Thoracic aorta (tissue), 2 donors: ENCODE measurements around the gene RAMP3. TPM values are rescaled to one million over a fixed set of nuclear protein-coding genes. Genes with fewer than 3 reads are reported as not detected.

Experiments used
- ATAC-seq: fragments of 150-250 bp; one replicate; pipeline ENCODE4 v1.8.0; 2017; ENCODE audit warnings: low read depth; ENCODE audit not compliant: insufficient number of reproducible peaks, low FRiP score
- DNase-seq: peaks from one replicate; pipeline ENCODE4 v3.0.0-alpha.2; 2020; ENCODE audit warnings: low spot score
- H3K27ac ChIP-seq, 2 donors: fragments of 200-600 bp; sonication (generic); 1 replicate in 1 of 2; 2 replicates in 1 of 2; pipeline ENCODE4 v1.5.1; 2016; ENCODE audit warnings: mild to moderate bottlenecking in 2 of 2, moderate library complexity in 2 of 2
- H3K27me3 ChIP-seq: fragments of 200-600 bp; sonication (generic); replicated peaks from 2 replicates; pipeline ENCODE4 v1.6.0; 2016; ENCODE audit warnings: mild to moderate bottlenecking; ENCODE audit not compliant: insufficient read depth
- H3K36me3 ChIP-seq: fragments of 200-600 bp; sonication (generic); one replicate; pipeline ENCODE4 v1.5.1; 2016
- H3K4me1 ChIP-seq, 2 donors: fragments of 200-600 bp; sonication (generic); 1 replicate in 1 of 2; 2 replicates in 1 of 2; pipeline versions ENCODE4 v1.5.1 to v1.6.0; 2016; ENCODE audit warnings: low read depth in 2 of 2, mild to moderate bottlenecking in 1 of 2; ENCODE audit not compliant: control insufficient read depth in 1 of 2
- H3K4me3 ChIP-seq: fragments of 200-600 bp; sonication (generic); 2 replicates; pipeline ENCODE4 v1.5.1; 2016; ENCODE audit warnings: mild to moderate bottlenecking
- H3K9me3 ChIP-seq: fragments of 200-600 bp; sonication (generic); 2 replicates; pipeline ENCODE4 v1.5.1; 2016
- CTCF ChIP-seq: fragments of 200-600 bp; sonication (generic); IDR thresholded peaks from one replicate; pipeline ENCODE4 v1.5.1; 2019; ENCODE audit warnings: antibody characterized with exemption
- total RNA-seq, 2 donors: library from RNA; depleted of rRNA; stranded (reverse); fragments of >200 nt; gene quantifications; one replicate each; pipeline versions ENCODE4 v1.1.0 to v1.2.3, GENCODE V29; 2016

Gene RAMP3
- total RNA-seq, 2 donors from 2014 or later = 76.5 to 123 TPM

GRCh38 chr7:45219130-45219529 is 61.5 kb downstream of the RAMP3 start:
- ATAC-seq = no peak
- H3K9me3 ChIP-seq = no peaks in the 10 kb centered on the region
- no peaks in the 10 kb centered on the region for H3K4me1 ChIP-seq
- no peaks in the 10 kb centered on the region for H3K27me3 ChIP-seq
- TF ChIP-seq CTCF = no peak
- H3K27ac ChIP-seq = no peak overlapping the region
- no peaks in the 10 kb centered on the region for H3K36me3 ChIP-seq
- no peak for DNase-seq
- H3K4me3 ChIP-seq = no peak overlapping the region

GRCh38 chr7:45219801-45220435 is 62.3 kb downstream of the RAMP3 start:
- Histone ChIP-seq H3K9me3 (no peaks in the 10 kb centered on the region), H3K4me1 (no peaks in the 10 kb centered on the region), H3K27me3 (no peaks in the 10 kb centered on the region), H3K27ac (no peak overlapping the region), H3K36me3 (no peaks in the 10 kb centered on the region), H3K4me3 (no peak overlapping the region)
- ATAC-seq (no peak), DNase-seq (no peak)
- TF ChIP-seq CTCF = no peak

GRCh38 chr7:45220846-45221618 is 63.4 kb downstream of the RAMP3 start:
- no peak for ATAC-seq
- no peak for TF ChIP-seq CTCF
- no peaks in the 10 kb centered on the region for H3K36me3 ChIP-seq
- H3K27me3 ChIP-seq = no peaks in the 10 kb centered on the region
- DNase-seq = no peak
- H3K4me1 ChIP-seq = no peaks in the 10 kb centered on the region
- H3K4me3 ChIP-seq = no peak overlapping the region
- no peak overlapping the region for H3K27ac ChIP-seq
- H3K9me3 ChIP-seq = no peaks in the 10 kb centered on the region

- Histone ChIP-seq H3K4me3 (no peak overlapping the region), H3K36me3 (no peaks in the 10 kb centered on the region), H3K4me1 (no peaks in the 10 kb centered on the region), H3K27me3 (no peaks in the 10 kb centered on the region), H3K9me3 (no peaks in the 10 kb centered on the region), H3K27ac (no peak overlapping the region)
- no peak for DNase-seq
- no peak for ATAC-seq
- no peak for TF ChIP-seq CTCF
These were observed 64.5 kb downstream of the RAMP3 start for GRCh38 chr7:45221896-45222604.

- Histone ChIP-seq H3K36me3 (no peaks in the 10 kb centered on the region), H3K4me3 (no peak overlapping the region), H3K27me3 (no peaks in the 10 kb centered on the region), H3K27ac (no peak overlapping the region), H3K9me3 (no peaks in the 10 kb centered on the region), H3K4me1 (no peaks in the 10 kb centered on the region)
- DNase-seq = no peak
- no peak for ATAC-seq
- TF ChIP-seq CTCF = no peak
These were observed 65.5 kb downstream of the RAMP3 start for GRCh38 chr7:45223078-45223477.
